IPS DF 19.7 (cell line): Measurements from ENCODE around the gene ANGPT4.

Experiments used
- DNase-seq: peaks from one replicate; pipeline ENCODE4 v3.0.0-alpha.2; 2013; ENCODE audit warnings: low read depth, low spot score

Gene ANGPT4, protein sequence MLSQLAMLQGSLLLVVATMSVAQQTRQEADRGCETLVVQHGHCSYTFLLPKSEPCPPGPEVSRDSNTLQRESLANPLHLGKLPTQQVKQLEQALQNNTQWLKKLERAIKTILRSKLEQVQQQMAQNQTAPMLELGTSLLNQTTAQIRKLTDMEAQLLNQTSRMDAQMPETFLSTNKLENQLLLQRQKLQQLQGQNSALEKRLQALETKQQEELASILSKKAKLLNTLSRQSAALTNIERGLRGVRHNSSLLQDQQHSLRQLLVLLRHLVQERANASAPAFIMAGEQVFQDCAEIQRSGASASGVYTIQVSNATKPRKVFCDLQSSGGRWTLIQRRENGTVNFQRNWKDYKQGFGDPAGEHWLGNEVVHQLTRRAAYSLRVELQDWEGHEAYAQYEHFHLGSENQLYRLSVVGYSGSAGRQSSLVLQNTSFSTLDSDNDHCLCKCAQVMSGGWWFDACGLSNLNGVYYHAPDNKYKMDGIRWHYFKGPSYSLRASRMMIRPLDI

DNA sequence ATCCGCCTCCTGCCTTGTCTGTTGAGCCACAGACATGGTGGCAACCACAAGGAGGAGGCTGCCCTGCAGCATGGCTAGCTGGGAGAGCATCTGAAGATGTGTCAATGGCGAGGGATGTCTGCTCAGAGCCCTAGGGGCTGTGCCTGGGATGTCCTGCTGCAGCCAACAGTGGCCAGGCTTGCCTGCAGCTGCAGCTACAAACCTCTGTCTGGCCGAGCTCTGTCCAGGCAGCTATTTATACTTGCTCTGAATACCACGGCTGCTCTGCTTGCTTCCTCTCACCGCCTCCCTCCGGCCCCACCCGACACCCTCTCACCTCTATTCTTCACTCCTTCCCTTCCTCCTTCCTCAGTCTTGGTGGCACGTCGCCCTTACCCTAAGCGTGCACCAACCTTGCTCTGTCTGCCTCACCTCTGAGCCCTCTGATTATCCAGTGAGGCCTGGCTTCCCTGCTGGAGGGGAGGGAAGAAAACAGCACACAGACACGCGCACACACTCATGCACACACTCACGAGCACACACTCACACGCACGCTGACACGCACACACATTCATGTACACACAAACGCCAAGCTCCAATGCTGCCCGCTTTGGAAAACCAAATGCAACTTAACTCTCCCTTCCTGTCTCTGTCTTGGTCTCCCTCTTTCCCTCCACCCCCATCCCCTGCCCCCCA, at the start of gene ANGPT4:
Gene ANGPT4, minus strand, starts transcription at position 210 of the 675 bp plus-strand sequence. Its CDS starts 120 bp downstream, at position 90.
- no peak for DNase-seq

DNA sequence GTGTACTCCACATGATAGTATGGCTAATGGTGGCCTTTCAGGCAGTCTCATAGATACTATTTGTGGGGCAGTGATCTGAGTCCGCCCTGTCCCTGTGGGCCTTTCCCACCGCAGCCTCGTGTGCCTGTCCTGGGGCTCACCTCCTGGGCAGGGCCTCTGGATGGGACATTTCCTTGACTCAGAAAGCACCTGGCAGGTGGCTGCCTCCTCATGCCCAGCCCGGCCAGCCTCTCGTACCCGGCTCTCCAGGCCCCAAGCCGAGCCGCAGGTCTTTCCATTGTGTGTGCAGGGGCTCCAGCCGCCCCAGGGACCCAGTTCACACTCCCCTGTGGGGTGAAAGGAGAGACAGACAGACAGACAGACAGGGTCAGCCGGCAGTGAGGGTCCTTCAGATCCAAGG, 47.7 kb upstream of the ANGPT4 start:
- DNase-seq = no peak

DNA sequence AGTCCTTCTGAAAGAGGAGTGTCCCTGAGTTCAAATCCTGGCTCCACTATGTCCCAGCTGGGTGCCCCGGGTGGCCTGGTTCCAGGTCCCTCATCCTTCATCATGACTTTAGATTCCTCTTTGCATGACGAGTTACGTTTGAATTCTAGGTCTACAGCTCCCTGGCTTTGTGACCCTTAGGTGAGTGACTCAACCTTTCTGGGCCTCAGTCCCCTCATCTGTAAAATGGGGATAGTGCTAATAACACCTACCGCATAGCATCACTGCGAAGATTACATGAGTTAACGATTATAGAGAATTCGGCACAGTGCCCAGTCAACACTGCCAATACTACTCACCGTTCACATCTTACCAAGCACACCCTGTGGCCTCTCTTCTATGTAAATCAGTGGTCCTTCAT, 46.5 kb upstream of the ANGPT4 start:
- no peak for DNase-seq

DNA sequence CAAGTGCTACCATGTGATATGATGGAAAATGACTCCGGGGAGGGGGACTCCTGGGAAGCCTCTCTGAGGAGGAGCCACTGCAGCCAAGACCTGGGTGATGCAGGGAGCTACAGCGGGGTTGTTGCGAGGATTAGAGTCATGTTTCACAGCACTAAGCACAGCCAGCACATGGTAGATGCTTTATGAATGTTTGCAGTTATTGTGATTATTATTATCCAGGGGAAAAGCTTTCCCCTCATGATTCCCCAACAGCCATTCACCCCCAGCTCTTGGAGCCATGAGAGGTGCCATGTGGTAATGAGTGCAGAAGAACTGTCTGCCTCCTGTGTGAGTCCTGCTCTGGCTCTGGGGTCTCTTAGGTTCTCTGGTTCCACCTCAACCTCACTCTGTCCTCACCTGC, 46.1 kb upstream of the ANGPT4 start:
- DNase-seq = no peak

DNA sequence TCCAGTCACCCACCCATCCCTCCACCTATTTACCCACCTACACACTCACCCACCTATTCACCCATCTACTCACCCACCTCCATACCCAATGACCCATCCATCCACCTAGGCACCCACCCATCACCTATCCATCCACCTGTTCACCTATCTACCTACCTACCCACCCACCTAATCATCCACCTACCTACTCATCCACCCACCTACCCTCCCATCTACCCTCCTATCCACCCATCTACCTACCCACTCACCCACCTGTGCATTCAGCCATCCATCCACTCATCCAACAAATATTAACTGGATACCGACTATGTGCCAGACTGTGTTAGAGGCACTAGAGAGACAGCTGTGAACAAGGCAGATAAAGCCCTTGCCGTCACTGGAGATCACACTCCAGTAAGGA, 45.6 kb upstream of the ANGPT4 start:
- DNase-seq = no peak

DNA sequence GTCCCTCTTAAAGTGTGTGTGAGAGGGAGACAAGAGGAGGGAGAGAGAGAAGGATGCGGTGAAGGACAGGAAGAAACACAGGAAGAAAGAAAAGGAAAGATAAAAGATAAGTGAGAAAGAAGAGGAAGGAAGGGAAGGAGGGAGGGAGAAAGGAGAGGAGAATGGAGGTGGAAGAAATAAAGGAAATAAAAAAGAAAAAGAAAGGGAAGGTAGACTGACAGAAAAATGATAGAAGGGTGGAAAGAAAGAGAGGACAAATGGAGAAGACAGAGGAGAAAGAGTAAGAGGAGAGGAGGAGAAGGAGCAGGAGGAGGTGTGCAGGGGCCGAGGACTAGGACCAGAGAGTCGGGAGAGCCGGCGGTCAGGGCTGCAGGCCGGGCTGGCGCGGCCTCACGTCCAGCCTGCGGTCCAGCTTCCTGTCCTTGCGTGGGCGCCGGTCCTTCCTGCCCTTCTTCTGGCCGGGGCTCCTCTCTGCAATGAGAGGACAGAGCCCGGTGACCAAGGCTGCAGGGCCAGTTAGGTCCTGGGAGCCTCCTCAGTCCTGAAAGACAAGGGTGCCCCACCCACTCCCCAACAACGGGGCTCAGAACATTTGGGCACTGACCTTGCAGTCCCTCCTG, 44.0 kb upstream of the ANGPT4 start:
- no peak for DNase-seq

DNA sequence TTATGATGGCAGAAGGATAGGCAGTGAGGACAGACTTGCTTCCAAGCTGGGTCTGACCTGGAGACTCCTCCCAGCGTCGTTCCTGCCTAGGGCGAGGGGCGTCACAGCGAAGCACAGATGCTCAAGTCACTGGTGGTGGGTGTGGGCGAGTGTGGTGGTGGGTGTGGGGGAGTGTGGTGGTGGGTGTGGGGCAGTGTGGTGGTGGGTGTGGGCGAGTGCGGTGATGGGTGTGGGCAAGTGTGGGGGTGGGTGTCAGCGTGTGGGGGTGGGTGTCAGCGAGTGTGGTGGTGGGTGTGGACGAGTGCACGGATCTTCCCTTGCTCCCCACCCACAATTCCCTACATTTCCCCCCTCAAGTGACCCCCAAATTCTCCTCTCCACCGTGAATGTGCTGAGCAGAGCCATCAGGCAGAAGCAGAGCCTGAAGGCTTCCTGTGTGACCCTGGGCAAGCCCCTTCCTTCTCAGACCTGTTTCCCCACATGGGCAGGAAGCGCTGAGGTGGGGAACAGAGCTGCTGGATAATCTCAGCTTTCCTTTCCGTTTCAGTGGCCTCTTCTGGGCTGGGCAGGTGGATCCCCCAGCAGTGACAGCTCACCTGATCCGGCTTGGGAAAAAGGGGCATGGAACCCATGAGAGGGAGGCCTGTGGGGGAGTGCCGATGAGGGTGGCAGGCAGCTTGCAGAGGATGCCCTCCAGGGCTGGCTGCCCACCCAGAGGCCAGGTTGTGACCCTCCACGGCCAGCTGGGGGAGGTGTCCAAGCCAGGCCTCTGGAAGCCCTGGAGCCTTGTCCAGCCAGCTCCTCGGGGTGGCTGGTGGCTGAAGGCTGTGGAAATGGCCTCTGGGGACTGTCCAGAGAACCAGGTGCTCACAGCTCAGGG, 43.0 kb upstream of the ANGPT4 start:
- DNase-seq = no peak

DNA sequence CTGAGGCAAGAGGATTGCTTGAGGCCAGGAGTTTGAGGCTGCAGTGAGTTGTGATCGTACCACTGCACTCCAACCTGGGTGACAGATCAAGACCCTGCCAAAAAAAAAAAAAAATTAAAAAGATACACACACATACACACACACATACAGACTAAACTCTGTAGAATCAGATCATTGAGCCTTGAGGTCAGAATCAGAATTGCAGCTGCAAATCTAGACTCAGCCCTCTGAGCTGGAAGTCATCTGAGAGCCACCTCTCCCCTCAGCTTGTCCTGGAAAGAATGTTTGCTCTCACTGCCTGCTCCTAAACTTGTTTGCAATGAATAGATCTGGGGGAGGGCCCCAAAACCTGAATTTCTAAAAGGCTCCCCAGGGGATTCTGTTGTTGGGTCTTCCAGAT, 41.4 kb upstream of the ANGPT4 start:
- DNase-seq = no peak

DNA sequence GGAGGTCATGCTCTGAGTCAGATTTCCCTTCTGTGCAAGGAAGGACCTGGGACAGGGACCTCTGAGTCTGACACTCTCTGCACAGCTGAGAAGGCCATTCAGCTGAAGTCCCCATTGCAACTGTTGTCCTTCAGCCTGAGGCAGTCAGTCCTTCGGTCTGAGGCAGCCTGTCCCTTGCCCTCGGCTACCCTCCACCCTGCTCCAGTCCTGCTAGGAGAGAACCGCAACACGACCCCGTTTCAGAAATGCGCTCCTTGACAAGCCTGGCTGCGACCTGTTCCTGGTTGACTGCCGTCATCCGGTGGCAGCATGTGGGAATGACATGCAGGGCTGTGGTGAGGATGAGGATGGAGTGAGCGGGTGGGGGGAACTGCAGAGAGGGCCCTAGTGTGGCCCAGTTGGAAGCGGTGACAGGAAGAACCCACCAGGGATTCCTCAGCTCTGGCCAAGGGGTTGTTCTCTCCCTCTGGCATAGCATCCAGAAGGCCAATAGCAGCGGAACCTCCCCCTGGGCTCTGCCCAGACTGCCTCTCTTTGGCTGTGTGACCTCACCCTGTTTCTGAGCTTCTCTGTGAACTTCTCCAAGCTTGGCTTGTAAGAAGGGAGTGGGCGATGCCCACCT, 40.3 kb upstream of the ANGPT4 start:
- DNase-seq = no peak

DNA sequence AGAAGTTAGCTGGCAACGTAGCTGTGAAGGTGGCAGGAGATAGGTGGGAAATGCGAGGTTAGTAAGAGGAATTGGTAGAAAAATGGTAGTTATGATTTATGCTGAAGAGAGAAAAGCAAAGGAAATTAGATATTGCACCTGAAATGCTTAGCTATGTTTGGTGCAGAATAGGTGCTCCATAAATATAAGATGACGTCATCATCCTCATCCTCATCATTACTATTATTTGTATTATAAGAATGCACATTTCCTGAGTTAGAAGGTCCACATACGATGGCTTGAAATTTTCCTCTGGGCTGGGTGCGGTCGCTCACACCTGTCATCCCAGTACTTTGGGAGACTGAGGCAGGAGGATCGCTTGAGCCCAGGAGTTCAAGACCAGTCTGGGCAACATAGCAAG, 39.5 kb upstream of the ANGPT4 start:
- no peak for DNase-seq

DNA sequence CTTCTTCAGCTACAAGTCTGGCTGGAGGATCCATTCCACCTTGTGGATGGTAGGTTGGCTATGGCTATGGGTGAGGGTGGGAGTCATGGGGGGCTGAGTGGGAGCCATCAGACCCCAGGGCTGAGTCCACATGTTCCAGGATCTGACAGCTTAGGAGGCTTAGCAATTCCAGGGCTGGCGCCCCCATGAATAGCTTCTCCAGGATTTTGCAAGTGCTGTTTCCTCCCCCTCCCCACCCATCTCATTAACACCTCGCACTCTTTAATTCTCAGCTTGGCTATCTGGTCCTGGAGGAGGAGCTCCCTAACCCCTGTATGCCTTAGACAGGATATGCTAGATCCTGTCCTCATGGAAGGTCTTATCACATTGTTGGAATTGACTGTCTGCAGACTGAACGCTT, 39.0 kb upstream of the ANGPT4 start:
- no peak for DNase-seq

DNA sequence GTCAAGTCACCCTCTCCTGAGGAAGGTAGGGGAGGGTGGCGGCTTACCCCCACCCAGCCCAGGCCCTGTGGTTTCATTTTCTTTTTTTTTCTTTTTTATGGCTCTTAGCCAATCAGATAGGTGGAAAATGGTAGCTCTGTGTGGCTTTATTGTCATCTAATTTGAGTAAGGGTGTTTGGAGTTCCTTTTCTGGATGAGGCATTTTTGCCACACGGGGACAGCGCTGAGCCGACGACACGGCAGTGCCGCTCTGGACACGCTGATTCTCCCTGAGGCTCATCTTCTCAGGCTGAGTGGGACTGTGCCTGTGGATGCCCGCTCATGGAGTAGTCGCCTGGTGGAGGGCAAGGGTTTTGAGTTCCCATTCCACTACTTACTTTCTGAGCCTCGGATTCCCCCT, 37.6 kb upstream of the ANGPT4 start:
- DNase-seq = no peak

DNA sequence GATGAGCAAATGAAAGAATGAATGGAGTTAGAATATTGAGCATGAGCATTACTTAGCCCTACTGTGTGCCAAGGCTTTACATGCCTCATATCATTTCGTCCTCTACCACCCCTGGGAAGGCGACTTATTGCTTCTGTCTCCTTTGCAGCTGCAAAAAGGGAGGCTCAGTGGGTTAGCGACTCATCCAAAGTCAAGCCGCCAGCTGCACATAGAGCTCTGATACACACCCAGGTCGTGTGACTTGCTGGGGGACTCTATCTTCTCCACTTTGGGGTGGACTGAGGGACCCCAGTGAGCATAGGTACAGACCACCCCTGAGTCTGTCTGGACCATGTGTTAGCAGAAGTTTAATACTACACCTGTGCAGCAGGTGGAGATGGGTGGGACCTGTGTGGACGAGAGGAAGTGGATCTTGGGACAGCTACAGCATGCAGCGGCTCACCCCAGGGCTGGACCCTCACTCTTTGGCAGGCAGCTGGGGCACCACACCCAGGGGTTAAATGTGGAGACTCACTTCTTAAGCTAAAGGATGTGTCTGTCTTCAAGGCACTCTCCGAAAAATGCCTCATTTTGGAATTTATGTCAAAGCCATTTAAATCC, 36.2 kb upstream of the ANGPT4 start:
- no peak for DNase-seq

DNA sequence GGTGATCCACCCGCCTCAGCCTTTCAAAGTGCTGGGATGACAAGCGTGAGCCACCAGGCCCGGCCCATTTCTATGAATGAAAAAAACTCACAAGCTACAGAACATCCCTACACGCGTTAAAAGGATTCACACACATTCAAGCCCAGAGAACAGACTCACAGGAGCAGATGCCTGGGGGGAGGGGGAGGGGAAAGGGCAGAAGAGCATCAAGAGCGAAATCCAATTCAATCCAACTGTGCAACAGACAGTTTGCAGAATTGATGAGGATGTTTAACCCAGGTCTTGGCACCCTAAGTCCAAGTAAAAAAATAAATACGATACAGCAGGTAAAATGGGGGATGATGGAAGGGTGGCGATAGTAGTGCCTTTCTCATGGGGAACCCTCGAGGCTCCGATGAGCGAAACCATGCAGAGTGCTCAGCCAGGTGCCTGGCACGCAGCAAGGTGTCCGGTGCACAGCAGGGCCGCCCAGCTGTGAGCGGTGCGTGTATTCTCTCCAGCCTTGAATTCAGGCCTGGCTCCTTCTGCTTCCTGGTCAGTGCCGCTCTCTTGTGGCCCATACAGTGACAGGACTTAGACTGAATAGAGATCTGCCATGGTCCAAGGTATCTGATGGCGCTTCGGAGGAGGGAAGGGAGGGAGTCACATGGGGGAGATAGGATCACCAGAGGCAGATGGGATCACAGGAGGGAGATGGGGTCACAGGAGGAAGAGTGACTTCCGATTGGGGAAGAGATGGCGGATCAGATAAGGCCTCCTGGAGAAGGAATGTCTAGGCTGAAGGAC, 35.4 kb upstream of the ANGPT4 start:
- no peak for DNase-seq

DNA sequence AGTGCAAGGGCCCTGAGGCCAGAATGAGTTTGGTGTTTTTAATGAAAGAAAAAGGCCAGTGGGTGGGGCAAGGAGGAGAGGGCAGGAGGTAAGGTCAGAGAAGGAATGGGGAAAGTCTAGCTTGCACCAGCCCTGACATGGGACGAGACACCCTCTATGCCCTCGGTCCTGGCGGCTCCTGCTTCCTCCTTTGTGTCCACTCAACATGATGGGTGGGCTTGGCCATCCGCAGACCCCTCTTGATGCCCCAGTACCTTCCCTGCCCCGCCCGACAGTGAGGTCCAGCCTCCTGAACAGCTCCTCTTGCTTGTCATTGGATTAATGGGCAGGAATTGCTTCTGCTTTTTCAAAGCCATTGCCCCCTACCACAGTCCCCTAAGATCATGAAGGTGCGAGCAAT, 33.6 kb upstream of the ANGPT4 start:
- no peak for DNase-seq

DNA sequence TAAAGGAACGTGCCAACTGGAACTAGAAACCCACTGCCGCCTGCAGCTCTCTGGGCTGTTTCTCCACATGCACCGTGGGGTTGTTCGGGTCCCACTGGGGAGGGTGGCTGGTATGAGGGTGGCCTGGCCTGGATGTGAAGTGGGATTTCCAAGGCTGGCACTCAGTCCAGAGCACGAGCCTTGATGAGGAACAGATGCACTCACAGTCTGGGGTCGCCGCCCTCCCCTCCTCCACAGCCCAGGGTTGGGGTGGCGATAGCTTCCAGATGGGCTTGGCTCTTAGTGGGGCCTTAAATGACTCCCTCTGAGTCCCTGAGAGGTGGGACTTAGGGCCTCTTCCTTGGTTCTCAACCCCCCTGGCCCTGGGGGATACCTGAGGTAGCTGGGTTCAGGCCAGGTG, 30.7 kb upstream of the ANGPT4 start:
- no peak for DNase-seq

DNA sequence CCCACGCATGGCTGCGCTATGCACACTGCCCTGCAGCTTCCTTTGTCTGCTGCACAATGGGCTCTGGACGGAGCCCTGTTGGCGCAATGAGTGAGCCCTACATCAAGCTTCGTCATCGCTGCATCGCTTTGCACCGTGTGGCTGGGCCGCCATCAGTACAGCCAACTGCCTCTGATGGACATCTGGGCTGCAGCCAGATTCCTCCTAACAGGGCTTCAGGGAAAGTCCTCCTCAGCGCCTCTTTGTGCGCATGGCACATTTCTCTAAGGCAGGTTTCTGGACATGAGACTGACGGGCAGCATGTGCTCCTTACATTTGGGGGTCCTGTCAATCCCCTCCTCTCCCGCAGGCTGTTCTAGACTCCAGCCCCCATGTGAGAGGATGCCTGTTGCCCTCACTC, 29.7 kb upstream of the ANGPT4 start:
- no peak for DNase-seq

DNA sequence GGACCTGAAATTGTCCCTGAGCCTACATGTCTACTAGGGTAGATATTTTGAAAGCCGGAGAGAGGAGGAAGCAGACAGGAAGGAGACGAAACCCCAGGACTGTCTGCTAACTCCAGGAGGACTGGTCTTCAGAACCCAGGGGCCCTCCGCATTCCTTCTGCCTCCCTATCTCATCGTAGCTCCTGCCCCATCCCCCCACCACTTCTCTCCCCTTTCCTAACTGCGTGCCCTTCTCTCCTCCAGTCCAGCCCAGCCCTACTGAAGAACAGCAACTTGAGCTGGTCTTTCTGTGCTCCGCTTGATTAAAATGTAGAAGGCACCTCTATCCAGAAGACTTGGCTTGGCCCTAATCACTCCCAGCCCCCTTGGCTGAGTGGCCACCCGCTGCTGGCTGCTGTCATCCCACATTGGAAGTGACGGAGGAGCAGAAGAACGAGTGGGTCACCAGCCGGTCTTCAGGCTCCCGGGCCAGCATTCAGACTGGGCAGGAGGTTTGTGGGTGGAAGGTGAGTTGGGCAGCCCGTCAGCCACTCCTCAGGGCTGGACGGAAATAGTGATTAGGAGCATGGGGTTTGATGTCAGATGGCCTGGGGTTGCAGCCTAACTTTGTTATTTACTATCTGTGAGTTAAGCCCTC, 28.8 kb upstream of the ANGPT4 start:
- no peak for DNase-seq

DNA sequence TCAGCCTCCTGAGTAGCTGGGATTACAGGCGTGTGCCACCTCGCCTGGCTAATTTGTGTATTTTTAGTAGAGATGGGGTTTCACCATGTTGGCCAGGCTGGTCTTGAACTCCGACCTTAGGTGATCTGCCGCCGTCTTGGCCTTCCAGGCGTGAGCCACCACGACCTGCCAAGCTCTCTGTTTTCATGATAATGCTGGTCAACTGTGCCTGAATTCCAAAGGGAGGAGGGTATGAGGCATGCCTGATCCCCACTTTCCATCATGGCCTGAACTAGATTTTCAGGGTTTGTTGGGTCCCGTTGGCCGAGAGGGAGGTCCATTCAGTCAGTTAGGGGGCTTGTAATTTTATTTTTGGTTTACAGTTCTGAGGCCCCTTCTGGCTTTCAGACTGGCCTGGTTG, 28.0 kb upstream of the ANGPT4 start:
- no peak for DNase-seq

DNA sequence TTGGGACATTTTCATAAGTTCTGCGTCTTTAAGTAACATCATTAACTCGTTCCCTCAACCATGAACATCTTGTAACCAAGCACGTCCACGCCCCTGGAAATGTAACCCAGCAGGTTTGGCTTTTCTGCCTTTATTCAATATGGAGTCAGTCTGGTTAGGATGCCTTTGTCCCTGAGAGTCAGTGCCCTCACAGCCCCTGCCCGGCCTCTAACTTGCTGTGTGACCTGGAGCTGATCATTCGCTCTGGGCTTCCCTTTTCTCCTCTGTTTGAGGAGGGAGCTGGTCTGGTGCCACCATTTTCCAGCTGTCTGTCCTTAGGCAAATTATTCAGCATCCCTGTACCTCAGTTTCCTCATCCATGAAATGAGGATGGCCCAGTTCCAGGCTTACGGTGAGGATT, 26.5 kb upstream of the ANGPT4 start:
- no peak for DNase-seq
